Coronary artery (tissue), 2 donors: ENCODE results near the gene PITPNC1.
A peak's percentile ranks its signal among the peaks of the same experiment; 100 is the strongest.

Experiments
- DNase-seq: peaks from one replicate; pipeline ENCODE4 v3.0.0-alpha.2; 2017; ENCODE audit warnings: low spot score
- H3K27ac ChIP-seq, 2 donors: fragments of 200-600 bp; sonication (generic); one replicate each; pipeline ENCODE4 v1.5.1; 2016 to 2019
- H3K4me3 ChIP-seq: fragments of 200-600 bp; sonication (generic); 2 replicates; pipeline ENCODE4 v1.5.1; 2016; ENCODE audit warnings: mild to moderate bottlenecking, moderate library complexity
- TF ChIP-seq, protein P1 (sequence below): fragments of 200-600 bp; sonication (generic); IDR thresholded peaks from one replicate; pipeline ENCODE4 v1.5.1; 2019; ENCODE audit warnings: antibody characterized with exemption

PITPNC1 gene

DNA sequence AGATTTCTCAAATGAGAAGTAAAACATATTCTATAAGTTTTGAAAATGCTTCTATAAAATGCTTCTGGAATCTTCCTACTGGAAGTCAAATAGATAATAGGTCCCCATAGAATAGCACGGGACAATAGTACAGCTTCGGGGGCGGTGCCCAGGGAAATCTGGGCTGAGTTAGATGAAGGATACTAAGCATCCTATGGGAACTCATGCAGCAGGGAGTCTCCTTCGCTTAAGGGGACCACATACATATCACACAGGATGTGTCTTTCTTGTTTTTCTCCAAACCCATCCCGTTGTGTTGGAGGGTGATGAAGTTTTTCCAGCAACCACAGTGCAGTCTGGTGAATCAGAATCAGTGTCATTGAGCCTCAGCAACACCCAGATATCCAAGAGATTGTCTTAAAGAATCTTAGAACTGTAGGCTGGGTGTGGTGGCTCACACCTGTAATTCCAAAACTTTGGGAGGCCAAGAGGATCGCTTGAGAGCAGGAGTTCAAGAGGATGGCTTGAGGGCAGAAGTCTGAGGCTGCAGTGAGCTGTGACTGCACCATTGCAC lies 84.2 kb downstream of the PITPNC1 start:
- TF ChIP-seq, protein P1, sequence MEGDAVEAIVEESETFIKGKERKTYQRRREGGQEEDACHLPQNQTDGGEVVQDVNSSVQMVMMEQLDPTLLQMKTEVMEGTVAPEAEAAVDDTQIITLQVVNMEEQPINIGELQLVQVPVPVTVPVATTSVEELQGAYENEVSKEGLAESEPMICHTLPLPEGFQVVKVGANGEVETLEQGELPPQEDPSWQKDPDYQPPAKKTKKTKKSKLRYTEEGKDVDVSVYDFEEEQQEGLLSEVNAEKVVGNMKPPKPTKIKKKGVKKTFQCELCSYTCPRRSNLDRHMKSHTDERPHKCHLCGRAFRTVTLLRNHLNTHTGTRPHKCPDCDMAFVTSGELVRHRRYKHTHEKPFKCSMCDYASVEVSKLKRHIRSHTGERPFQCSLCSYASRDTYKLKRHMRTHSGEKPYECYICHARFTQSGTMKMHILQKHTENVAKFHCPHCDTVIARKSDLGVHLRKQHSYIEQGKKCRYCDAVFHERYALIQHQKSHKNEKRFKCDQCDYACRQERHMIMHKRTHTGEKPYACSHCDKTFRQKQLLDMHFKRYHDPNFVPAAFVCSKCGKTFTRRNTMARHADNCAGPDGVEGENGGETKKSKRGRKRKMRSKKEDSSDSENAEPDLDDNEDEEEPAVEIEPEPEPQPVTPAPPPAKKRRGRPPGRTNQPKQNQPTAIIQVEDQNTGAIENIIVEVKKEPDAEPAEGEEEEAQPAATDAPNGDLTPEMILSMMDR, result no peak

DNA sequence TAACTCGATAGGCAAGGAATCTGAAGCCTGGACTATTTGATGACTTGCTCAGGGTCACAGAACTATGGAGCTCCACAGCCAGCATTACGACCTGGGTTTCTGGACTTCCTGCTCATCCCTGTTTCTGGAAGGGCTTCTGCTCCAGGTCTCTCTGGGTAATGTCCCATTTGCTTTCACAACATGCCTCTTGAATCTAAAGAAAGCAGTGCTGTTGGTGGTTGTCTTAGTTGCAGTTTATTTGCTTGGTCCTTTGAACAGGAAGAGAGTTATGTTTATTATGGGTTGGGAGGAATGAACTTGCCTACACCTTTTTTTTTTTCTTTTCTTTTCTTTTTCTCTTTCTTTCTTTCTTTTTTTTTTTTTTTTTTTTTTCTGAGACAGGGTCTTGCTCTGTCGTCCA lies 84.8 kb downstream of the PITPNC1 start:
- no peak overlapping the region for H3K27ac ChIP-seq
- no peak for DNase-seq
- H3K4me3 ChIP-seq, result no peak overlapping the region

More for the DNA sequence above, 84.2 kb downstream of the PITPNC1 start:
- no peak for DNase-seq
- Histone ChIP-seq H3K27ac (no peak overlapping the region), H3K4me3 (no peak overlapping the region)

DNA sequence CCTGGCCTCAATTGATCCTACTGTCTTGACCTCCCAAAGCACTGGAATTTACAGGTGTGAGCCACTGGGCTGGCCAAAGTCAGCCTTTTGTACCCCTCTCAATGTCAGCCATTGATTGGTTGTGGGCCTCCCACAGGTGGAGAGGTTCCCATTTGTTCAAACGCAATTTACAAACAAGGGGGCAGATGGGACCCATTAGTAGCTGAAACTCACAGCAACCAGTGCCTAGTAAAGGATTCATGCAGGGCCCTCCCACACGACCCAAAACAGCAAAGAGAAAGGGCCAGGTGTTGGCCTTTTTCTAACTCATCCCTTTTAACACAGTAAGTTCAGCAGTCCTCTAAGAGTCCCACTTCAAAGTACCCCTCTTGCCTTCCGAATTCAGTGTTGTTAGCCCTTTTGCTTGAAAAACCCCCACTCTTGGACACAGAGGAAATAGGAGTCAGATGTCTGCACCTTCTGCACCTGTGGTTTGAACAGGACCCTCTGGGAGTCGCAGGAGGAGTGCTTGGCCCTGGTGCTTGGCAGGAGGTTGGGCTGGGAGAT lies 89.2 kb downstream of the PITPNC1 start:
- TF ChIP-seq, protein P1, result no peak
- no peak for DNase-seq
- Histone ChIP-seq H3K27ac (no peak overlapping the region), H3K4me3 (no peak overlapping the region)

More for the DNA sequence above, 84.8 kb downstream of the PITPNC1 start:
- TF ChIP-seq, protein P1, result no peak

DNA sequence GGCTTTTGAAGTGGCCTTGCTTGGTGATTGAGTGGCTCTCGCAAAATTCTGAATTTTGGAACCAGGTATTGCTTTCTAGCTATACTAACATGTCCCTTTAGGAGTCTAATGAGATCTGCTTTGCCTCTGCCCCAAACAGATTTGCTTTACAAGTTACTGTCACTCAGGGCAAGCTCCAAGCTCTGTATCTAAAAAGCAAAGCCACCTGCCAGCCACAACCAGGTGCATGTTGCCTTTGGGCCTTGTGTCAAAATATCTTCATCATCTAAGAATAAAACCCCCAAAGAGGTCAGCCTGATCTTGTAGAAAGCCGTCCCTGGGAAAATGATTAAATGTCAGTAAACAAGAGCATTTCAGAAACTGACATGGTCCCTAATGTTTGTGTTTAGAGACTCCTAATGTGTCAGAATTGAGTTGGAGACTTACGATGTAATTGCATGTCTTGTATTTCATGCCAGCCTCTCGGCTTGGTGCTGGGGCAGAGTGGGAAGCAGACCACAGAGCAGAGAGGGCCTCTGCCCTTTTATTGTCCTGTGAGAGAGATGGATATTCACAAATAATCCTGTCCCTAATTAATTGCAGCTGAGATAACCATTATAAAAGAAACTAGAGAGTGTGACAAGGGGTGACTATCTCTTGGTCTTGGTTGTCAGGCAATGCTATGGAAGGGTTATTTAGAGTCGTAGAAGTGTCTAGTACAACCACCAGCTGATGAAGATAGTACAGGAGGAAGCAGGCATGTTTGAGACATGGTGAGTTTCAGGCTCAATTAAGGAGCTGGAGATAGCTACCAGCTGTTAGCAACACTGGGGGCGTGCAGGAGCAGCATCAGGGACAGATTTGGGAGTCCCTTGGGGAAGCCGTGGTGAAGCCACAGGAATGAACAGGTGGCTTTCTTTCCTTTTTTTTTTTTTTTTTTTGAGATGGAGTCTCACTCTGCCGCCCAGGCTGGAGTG lies 90.7 kb downstream of the PITPNC1 start:
- Histone ChIP-seq H3K27ac (no peak overlapping the region), H3K4me3 (no peak overlapping the region)
- TF ChIP-seq, protein P1, result no peak
- DNase-seq, result no peak

DNA sequence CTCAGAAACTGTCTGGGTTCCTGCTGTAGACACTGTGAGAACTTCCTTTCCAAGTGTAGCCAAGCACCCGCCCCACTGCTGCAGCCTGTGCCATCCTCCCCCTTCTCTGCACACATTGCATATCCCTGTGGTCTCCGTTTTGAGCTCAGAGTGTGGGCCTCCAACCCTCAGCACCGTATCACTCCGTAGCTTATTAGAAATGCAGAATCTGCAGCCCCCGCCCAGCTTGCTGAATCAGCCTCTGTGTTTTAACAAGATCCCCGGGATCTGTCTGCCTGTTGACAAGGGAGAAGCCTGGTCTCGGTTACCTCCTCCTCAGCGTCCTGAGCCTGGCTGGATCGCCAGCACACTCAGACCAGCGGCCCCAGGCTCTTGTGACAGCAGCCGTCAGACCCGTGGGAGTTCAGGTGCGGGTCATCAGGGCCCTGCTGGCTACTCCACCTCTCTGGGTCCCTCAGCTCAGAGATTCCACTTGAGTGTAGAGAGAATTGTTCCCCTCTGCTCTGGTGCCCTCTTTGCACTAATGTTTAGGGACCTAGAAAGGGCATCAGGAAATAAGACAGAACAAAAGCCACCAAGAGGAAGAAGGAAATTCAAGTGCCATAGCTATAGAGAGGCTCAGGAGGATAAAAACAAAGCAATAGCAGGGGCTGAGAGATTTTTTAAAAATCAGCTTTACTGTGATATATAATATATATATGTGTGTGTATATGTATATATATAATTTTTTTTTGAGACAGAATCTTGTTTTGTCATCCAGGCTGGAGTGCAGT lies 92.3 kb downstream of the PITPNC1 start:
- DNase-seq, result no peak
- peak overlapping the region in 1 of 2 donors; percentile 32 for H3K27ac ChIP-seq
- TF ChIP-seq, protein P1, result no peak
- no peak overlapping the region for H3K4me3 ChIP-seq

DNA sequence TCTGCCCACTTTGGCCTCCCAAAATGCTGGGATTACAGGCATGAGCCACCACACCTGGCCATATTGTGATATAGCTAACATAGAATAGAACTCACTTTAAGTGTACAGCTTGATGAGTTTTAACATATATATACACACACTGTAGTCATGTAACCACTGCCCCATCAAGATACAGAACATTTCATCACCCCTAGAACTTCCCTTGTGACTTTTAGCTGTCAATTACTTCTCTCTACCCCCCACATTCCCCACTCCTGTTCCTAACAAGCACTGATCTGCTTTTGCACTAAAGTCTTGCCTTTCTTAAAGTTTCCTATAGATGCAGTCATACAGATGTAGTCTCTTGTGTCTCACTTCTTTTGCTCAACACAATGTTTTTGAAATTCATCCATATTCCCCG lies 93.1 kb downstream of the PITPNC1 start:
- no peak overlapping the region for H3K4me3 ChIP-seq
- H3K27ac ChIP-seq, result no peak overlapping the region
- TF ChIP-seq, protein P1, result no peak
- DNase-seq, result no peak
